Liver (tissue), 10 donors: Measurements from ENCODE around the gene NMRK1. TPM values are rescaled to one million over a fixed set of nuclear protein-coding genes. Genes with fewer than 3 reads are reported as not detected.

Experiments used
- DNase-seq: peaks from one replicate; pipeline ENCODE4 v3.0.0-alpha.2; 2017; ENCODE audit warnings: low spot score
- H3K27ac ChIP-seq, 2 donors: one replicate each; pipeline ENCODE4 v1.7.0; 2013; ENCODE audit warnings: inconsistent platforms in 2 of 2, low read length in 2 of 2, control low read depth in 1 of 2, low read depth in 1 of 2, mild to moderate bottlenecking in 1 of 2
- H3K27me3 ChIP-seq, 4 donors: one replicate each; pipeline versions ENCODE4 v1.6.1 to v1.7.0; 2013; ENCODE audit warnings: low read length in 3 of 4, inconsistent platforms in 1 of 4, mild to moderate bottlenecking in 1 of 4, moderate library complexity in 1 of 4; ENCODE audit not compliant: control insufficient read depth in 4 of 4, insufficient read depth in 4 of 4
- H3K36me3 ChIP-seq, 4 donors: one replicate each; pipeline versions ENCODE4 v1.6.1 to v1.7.0; 2013; ENCODE audit warnings: low read length in 3 of 4, mild to moderate bottlenecking in 3 of 4, low read depth in 1 of 4, moderate library complexity in 1 of 4; ENCODE audit not compliant: control insufficient read depth in 4 of 4, insufficient read depth in 3 of 4
- H3K4me1 ChIP-seq, 4 donors: one replicate each; pipeline versions ENCODE4 v1.6.1 to v1.7.0; 2013; ENCODE audit warnings: low read length in 3 of 4, mild to moderate bottlenecking in 3 of 4, moderate library complexity in 1 of 4; ENCODE audit not compliant: control insufficient read depth in 4 of 4, insufficient read depth in 4 of 4
- H3K4me3 ChIP-seq, 3 donors: one replicate each; pipeline versions ENCODE4 v1.6.1 to v1.7.0; 2013; ENCODE audit warnings: low read length in 3 of 3, control low read depth in 1 of 3, low read depth in 1 of 3, mild to moderate bottlenecking in 1 of 3
- H3K9ac ChIP-seq, 2 donors: one replicate each; pipeline ENCODE4 v1.7.0; 2013; ENCODE audit warnings: low read length in 2 of 2, mild to moderate bottlenecking in 2 of 2, moderate library complexity in 2 of 2, control low read depth in 1 of 2, low read depth in 1 of 2
- H3K9me3 ChIP-seq, 4 donors: one replicate each; pipeline versions ENCODE4 v1.6.1 to v1.7.0; 2013; ENCODE audit warnings: low read length in 3 of 4; ENCODE audit not compliant: control insufficient read depth in 4 of 4
- ATF3 ChIP-seq: IDR thresholded peaks from 2 replicates; pipeline ENCODE4 v1.6.1; 2016; ENCODE audit warnings: antibody characterized with exemption
- EGR1 ChIP-seq, 2 donors: IDR thresholded peaks; 2 replicates each; pipeline ENCODE4 v1.6.1; 2016 to 2018; ENCODE audit warnings: antibody characterized with exemption in 2 of 2, low read depth in 2 of 2
- FOXA2 ChIP-seq: IDR thresholded peaks from 2 replicates; pipeline ENCODE4 v1.6.1; 2016; ENCODE audit warnings: antibody characterized with exemption
- JUND ChIP-seq, 2 donors: IDR thresholded peaks; 2 replicates each; pipeline ENCODE4 v1.6.1; 2016; ENCODE audit warnings: antibody characterized with exemption in 2 of 2
- MAX ChIP-seq: IDR thresholded peaks from 2 replicates; pipeline ENCODE4 v1.6.1; 2016; ENCODE audit warnings: antibody characterized with exemption
- NR2F2 ChIP-seq: IDR thresholded peaks from 2 replicates; pipeline ENCODE4 v1.6.1; 2016; ENCODE audit warnings: antibody characterized with exemption
- REST ChIP-seq: IDR thresholded peaks from 2 replicates; pipeline ENCODE4 v1.6.1; 2016; ENCODE audit warnings: antibody characterized with exemption, mild to moderate bottlenecking
- RXRA ChIP-seq, 2 donors: IDR thresholded peaks; 2 replicates each; pipeline ENCODE4 v1.6.1; 2017 to 2018; ENCODE audit warnings: antibody characterized with exemption in 2 of 2, mild to moderate bottlenecking in 1 of 2
- YY1 ChIP-seq: IDR thresholded peaks from 2 replicates; pipeline ENCODE4 v1.6.1; 2016; ENCODE audit warnings: antibody characterized with exemption, mild to moderate bottlenecking
- WGBS: extraction: QIAGEN DNeasy Blood & Tissue Kit; methylation state at CpG from one replicate; pipeline ENCODE4 v1.1.7; 2013; 5-methylcytosine and 5-hydroxymethylcytosine counted together
- polyA plus RNA-seq, 2 donors: library from polyadenylated mRNA; stranded (reverse) in 1 of 2; unstranded in 1 of 2; fragments of 200-250 nt in 1 of 2; fragments of >200 nt in 1 of 2; fragmentation: Nextera tagmentation in 1 of 2; extraction: Ambion mirVana in 1 of 2; gene quantifications; one replicate each; pipeline versions ENCODE4 v1.2.1 to v1.2.3, GENCODE V29; 2013 to 2015
- small RNA-seq: library from RNA; depleted of rRNA; stranded (forward); fragments of <200 nt; gene quantifications from one replicate; pipeline ENCODE3, GENCODE V24; 2014
- total RNA-seq, 2 donors: library from RNA; depleted of rRNA; stranded (reverse); fragments of >200 nt; gene quantifications; one replicate each; pipeline ENCODE4 v1.2.3, GENCODE V29; 2014
- donor health status: healthy.
- donor health status: healthy.
- donor health status: healthy.
- donor health status: healthy.
- donor health status: healthy.

NMRK1 gene
- total and polyA plus RNA-seq, 4 donors, result 6.8 to 32.2 (median 15.9) TPM

GRCh38 chr9:75017378-75017777 lies 70.6 kb downstream of the NMRK1 start:
- TF ChIP-seq YY1, result no peak
- no peak for TF ChIP-seq JUND (IDR thresholded peaks at IDR 0.05)
- no peak for TF ChIP-seq MAX
- TF ChIP-seq REST, result no peak
- TF ChIP-seq NR2F2, result no peak
- TF ChIP-seq ATF3, result no peak
- no peak for TF ChIP-seq RXRA (IDR thresholded peaks at IDR 0.05)
- no peak for TF ChIP-seq FOXA2
- no peak for DNase-seq
- no peaks in the 10 kb centered on the region for H3K9me3 ChIP-seq
- peaks cover 0 to 3% (median under 1%) of the 10 kb centered on the region in 4 donors for H3K36me3 ChIP-seq
- WGBS, result 81% methylated on average over 3 of the region's 3 CpGs
- H3K4me3 ChIP-seq, result no peak overlapping the region
- H3K9ac ChIP-seq, result no peak overlapping the region
- no peaks in the 10 kb centered on the region for H3K27me3 ChIP-seq
- no peak overlapping the region for H3K27ac ChIP-seq
- peaks cover 0 to 2% (median 0%) of the 10 kb centered on the region in 4 donors for H3K4me1 ChIP-seq

GRCh38 chr9:75013735-75014134 lies 74.2 kb downstream of the NMRK1 start:
- Histone ChIP-seq H3K4me1 (no peaks in the 10 kb centered on the region), H3K9me3 (no peaks in the 10 kb centered on the region), H3K27ac (no peak overlapping the region), H3K9ac (no peak overlapping the region), H3K36me3 (peaks cover 0 to 3% (median under 1%) of the 10 kb centered on the region in 4 donors), H3K4me3 (no peak overlapping the region), H3K27me3 (no peaks in the 10 kb centered on the region)
- TF ChIP-seq NR2F2, result no peak
- no peak for TF ChIP-seq EGR1 (IDR thresholded peaks at IDR 0.05; ENCODE audit: low read depth in 2 of 2)
- TF ChIP-seq FOXA2, result no peak
- WGBS, result 92% methylated on average over 2 of the region's 2 CpGs
- no peak for DNase-seq

Small RNA genes lying within 50 kb of the gene (small RNA-seq; reads per million reads assigned to genes)
- gene RF02271, result not detected

Other genes starting within 250 kb of the NMRK1 start
- gene TRPM6, start 200.2 kb downstream of the NMRK1 start, total RNA-seq, result under 1 TPM; 0.14 to 0.67 TPM
- under 1 TPM; 0.05 to 0.07 TPM for gene TRPM6, start 200.2 kb downstream of the NMRK1 start, polyA plus RNA-seq
- 10 to 100 TPM in 1 of 2 donors, 1 to 10 TPM in 1; 1.3 to 21.8 TPM for gene C9orf40, start 135.2 kb downstream of the NMRK1 start, total RNA-seq
- 1 to 10 TPM; 1.3 to 1.9 TPM for gene C9orf40, start 135.2 kb downstream of the NMRK1 start, polyA plus RNA-seq
- gene CARNMT1, start 59.9 kb downstream of the NMRK1 start, total RNA-seq, result 10 to 100 TPM; 15.6 to 19.7 TPM
- 1 to 10 TPM; 5.1 to 7.0 TPM for gene CARNMT1, start 59.9 kb downstream of the NMRK1 start, polyA plus RNA-seq
- 10 to 100 TPM; 26.9 to 29.7 TPM for gene OSTF1, start 359 bp upstream of the NMRK1 start, total RNA-seq
- gene OSTF1, start 359 bp upstream of the NMRK1 start, polyA plus RNA-seq, result 10 to 100 TPM; 19.8 to 26.9 TPM